ENCODE data around the gene TMEM107.

Gene TMEM107

GRCh38 chr17:8150194-8151119, 25.7 kb downstream of the TMEM107 start:
- no peak for DNase-seq (ENCODE audit: low read depth)

DNA sequence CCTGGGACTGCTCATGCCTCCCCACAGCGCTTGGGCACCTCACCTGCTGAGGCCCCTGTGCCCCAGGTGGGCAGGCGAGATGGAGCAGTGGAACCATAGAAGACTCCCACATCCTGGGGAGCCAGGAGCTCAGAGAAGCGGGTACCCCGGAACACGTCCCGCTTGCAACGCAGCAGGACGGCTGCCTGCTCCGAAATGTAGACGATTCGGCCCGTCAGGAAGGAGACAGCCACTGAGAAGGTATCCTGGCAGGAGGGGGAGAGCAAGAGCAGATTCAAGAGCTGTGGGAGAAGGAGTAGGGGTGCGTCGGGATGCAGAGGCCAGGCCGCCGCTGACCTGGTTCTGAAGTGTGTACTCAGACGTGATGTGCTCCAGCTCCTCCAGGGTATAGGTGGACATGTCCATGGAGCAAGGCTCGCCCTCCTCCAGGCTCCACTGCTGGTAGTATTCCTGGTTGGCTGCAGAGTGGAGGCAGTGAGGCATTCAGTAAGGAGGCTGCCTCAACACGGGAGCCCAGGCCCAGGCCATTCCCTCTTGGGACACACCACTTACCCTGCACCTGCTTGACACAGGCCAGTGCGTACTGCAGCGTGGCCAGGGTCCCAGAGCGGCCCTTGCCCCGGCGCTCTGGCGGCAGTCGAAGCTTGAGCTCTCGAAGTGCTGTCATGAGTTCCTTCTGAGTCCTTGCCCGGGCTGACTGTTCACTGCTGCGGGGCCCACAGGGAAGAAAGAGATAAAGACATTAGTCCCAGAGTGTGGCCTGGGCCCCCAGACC, 26.6 kb downstream of the TMEM107 start:
- no peak for DNase-seq (ENCODE audit: low read depth)

DNA sequence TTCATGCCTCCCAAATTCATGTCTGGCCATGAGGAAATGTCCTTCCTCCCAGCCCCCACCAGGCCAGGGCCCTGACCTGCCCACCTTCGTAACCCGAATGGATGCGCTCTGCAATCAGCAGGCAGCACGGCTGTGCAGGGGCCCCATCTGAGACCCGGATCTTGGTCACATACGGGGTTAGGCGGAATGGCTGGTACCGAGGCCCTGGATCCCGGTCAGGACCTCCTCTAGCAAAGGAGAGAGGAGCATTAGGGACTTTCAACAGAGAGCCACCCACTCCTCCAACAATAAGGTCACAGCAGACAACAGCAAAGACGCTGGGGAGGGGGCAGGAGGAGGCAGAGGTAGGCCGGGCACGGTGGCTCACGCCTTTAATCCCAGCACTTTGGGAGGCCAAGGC, 27.6 kb downstream of the TMEM107 start:
- DNase-seq (ENCODE audit: low read depth), result no peak

- no peak for DNase-seq (ENCODE audit: low read depth)
Measured at GRCh38 chr17:8147805-8148404, 28.3 kb downstream of the TMEM107 start.

DNA sequence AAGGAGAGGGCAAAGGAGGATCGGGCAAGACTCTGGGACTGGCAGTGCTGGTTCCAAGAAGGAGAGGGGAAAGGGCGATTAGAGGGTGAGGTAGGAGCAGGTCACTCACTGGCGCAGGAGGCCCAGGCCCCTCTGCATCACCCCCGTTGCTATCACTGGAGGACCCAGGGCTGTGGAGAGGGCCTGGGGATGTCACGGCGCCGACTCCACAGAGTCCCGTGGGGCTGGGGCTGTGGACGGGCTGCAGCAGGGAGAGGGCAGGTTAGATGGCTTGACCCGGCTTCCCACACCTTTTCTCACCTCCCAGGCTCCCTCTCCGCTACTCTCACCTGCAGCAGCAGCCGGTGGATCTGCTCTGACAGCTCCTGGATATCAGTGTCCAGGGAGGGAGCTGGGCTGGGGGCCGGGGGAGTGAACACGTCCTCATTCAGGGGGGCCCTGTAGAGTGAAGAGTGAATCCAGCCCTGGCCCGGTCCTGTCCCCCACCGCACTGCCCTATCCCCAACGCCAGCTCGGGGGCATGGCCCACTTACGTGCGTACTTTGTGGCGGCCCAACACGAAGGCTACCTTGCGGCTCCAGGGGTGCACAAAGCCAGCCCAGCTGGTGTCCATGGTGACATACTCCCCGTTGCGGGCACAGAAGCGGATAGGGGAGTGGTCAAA, 28.9 kb downstream of the TMEM107 start:
- DNase-seq (ENCODE audit: low read depth), result no peak

DNA sequence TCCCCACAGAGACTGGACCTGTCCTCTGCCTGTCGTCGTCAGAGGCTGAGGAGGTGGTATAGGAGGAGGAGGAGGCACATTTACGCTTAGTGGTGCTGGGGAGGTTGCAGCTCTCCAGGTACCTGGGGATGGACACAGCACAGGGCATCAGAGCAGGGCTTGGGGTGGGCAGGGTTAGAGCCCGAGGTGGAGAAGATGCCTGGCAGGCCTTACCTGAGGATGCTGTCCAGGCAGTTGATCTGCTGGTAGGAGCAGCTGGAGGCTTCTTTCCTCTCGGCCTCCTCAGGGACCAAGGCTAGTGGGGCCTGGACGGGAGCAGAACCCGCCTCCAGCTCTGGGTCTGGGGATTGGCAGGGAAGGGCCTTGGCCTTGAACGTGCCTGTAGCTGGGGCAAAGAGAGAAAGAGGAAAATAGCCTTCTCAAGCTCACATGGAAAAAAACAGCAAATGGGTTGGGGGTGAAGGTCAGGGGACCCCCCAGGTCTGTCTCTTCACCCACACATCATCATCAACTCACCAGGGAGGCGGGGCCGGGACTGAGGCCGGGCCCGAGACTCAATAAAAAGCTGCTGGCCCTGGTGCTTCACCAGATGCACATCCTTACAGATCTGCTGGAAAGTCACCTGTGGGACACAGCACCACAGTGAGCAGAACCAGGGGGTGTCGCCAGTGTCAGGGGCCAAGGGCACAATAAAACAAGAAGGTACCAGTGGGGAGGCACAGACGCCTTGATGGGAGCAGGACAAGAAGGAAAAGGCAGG, 29.6 kb downstream of the TMEM107 start:
- DNase-seq (ENCODE audit: low read depth), result no peak

DNA sequence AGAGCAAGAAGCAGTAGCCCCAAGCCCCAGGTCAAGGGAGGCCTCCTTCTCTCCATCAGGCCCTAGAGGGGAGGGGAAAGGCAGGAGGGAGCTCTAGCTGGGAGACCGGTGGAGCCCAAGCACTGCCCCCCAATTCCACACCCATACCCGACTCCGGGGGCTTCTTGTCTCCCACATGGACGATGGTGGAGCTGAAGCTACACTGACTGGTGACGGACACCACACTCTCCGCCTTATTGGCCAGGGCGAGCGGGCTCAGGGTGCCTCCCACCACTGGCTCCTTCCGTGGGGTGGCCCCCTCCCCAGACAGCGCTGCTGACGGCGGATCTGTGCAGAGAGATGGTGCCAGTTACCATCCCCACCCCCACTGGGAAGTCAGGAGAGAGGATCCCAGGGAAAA, 30.4 kb downstream of the TMEM107 start:
- no peak for DNase-seq (ENCODE audit: low read depth)

GRCh38 chr17:8144401-8145231, 31.6 kb downstream of the TMEM107 start:
- no peak for DNase-seq (ENCODE audit: low read depth)

DNA sequence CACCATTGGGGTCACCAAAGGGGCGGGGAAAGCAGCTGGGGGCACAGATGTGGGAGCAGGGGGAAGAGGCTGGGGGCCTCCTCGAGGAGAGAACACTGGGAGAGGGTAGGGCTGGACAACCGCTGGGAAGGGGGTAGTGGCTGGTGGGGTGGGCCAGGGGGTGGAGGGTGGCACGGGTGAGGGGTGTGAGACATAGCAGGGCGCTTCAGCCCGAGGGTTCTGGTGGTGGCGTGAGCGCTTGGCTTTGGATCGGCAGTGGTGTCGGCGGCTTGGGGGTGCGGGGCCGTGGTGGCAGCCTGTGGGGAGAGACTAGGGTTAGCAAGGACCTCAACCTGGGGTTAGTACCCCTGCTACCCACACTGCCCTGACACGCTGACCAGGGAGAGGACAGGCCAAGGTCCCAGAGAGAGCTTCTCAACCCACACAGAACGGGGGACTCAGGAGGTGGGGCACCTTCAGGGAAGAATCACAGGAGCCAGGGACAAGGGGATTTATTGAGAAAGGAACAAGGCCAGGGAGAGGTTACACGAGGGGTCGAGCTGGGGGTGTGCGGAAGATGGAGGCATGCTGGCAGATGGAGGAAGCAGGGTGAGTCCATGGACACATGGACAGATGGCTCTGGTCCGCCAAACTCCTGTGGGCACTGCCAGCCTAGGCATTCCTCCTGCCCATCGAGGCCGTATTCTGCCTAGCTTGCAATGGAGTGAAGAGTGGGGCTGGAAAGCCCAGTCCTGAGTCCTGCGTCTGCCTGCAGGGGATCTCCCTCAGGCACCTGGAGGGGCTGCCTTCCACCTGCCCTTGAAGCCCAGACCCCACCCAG, 32.4 kb downstream of the TMEM107 start:
- DNase-seq (ENCODE audit: low read depth), result no peak

- DNase-seq (ENCODE audit: low read depth), result no peak
Measured at GRCh38 chr17:8142887-8143580, 33.1 kb downstream of the TMEM107 start.

DNA sequence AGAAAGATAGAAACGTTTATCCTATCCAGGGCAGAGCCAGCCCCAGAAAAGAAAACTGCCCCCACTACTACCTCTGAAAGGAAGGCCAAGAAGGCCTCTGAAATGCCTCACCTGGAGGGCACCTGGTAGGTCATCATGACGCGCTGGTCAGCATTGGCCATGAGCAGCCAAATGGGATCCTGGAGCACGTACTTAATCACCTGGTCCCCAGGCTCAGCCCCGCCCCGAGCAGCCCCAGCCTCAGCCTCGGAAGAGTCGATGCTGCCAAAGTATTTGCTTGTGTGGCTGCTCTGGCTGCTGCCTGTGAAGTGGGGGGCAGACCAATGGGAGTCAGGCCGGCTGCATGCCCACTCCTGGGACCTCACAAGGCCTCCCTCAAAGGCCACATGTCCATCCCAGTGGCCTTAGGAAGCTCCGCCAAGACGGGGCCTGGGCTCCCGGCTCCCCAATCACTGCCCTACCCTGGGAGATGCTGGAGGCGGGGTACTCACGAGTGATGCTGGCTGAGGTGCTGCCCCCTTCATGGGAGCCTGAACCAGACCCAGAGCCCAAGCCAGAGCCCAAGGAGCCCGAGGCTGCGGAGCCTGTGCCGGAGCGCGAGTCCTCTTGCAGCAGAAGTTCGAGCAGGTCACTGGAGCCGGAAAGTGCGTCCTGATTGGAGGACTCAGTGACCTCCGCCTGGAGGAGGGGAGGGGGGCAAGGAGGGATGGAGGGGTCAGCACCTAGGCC, 33.9 kb downstream of the TMEM107 start:
- DNase-seq (ENCODE audit: low read depth), result no peak

DNA sequence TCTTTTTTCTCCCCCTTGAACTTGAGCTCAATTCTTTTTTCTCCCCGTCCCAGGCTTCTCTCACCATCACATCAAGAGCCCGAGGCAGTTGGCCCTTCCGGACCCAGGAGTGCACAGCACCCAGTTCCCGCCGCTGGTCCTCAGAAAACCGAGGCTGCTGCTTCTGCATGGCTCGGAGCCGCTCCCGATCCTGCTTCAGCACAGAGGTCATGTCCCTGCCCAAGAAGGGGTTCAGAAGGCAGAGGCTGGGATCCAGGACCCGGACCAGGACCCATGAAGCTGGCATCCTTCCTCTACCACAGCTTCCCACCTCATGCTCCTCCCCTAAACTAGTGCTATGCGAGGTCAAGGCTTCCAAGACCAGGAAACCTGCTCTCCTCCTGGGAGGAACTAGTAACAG, 34.4 kb downstream of the TMEM107 start:
- DNase-seq (ENCODE audit: low read depth), result no peak

DNA sequence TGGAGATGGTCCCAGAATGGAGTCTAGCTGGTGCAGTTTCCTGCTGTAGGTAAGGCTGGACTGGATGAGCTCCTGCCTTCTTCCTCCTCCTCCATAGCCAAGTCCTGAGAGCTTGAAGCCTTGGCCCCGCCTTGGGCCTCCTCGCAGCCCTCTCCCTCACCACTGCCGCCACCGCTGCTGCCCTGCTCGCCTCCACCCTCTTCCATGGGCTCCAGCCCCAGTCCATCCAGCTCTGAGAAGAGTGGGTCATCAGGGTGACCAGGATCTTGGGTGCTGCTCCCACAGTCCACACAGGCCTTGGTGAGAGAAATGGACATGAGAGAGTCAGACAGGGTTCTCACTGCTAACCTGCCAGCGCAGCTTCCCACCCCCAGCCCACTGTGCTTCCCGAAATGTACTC, 35.1 kb downstream of the TMEM107 start:
- no peak for DNase-seq (ENCODE audit: low read depth)

DNA sequence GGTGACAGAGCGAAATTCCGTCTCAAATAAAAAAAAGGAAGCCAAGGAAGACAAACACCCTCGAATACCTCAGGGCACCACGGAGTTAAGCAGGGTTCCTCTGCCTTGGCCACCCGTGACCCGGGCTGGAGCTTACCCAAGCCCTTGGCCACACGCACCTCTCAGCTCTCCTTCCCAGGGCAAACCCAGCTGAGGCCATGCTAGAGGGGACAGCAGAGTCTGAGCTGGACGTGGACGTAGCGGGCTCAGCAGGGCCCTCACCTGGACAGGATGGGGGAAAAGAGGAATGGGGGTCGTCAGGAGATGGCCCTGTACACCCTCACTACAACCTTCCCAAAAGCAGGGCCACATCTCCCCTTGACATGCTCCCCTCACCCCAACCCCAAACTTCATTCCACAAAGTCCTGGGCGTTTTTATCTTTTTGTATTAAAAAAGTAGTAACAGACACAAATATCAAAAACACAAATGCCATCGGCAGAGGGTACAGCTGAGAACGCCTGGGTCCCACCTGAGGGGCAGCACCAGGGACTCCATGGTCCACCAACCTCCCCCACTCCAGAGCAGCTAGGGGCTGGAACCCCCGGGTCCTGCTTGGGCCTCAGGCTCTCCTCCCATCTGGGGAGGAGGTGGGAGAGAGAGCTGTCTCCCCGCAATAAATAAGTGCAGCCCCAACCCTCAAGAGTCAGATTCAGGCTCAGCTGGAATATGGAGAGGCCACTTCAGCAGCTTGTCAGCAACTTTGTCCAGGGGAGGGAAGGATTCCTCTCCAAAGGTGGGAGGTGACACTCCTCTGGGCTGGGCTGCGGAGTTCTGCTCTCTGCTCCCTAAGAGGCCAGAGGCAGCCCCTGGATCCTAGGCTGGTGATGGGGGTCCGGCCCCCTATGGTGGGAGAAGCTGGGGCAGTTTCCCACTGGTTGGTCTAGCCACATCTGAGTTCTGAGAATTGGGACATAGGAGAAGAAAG, 35.8 kb downstream of the TMEM107 start:
- DNase-seq (ENCODE audit: low read depth), result no peak

DNA sequence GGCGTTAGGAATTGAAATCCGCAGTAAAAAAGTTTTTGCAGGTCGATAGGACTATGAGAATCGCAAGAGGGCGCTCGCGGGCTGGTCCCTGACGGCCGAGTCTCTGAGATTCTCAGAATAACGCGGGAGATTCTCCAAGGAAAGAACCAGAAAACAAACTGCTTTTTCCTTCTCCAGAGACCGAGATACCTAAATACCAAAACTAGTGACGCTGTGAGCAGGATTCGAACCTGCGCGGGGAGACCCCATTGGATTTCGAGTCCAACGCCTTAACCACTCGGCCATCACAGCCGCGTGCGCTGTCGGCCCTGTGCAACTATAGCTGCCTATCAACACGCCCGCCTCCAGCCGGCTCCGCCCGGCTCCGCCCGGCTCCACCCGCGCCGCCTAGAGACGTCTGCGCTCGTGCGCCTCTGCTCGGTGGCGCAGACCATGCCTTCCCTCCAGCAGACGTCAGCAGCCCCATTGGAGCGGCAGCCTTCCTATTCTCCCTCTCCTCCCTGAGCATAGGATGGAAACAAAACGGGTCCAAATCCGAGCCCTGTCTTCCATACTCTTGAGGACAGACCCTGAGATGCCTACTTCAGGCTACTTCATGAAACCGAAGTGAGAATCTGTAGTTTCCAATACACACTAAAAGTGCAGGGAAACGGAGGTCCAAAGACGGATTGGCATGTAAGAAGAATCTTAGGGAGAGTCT, 37.4 kb downstream of the TMEM107 start:
- DNase-seq (ENCODE audit: low read depth), result peak; percentile 99

DNA sequence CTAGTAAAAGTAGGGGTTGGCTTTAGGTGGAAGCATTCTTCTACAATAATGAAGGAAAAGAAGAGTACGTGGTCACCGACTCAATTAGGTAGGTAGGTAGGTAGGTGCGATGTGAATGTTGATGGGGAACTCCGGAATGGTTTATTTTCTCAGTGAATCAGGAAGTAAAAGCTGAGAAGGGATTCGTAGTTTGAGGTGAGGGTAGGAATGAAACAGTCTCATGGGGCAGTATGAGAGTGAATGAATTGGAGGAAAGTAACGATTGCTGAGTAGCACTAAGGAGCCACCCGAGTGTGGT, 37.9 kb downstream of the TMEM107 start:
- no peak for DNase-seq (ENCODE audit: low read depth)

All from EH (cell line).